22Rv1 (cell line): Measurements from ENCODE around the gene LRRC15.

ENCODE experiments used
- H3K27ac ChIP-seq: fragments of 450-650 bp; 2 replicates; pipeline ENCODE4 v1.5.1; 2017
- ZFX ChIP-seq: fragments of 450-650 bp; IDR thresholded peaks from 2 replicates; pipeline ENCODE4 v1.6.1; 2017; ENCODE audit warnings: antibody characterized with exemption, borderline replicate concordance
- TF ChIP-seq, protein P1 (sequence below): fragments of 450-650 bp; IDR thresholded peaks from 2 replicates; pipeline ENCODE4 v1.5.1; 2017; ENCODE audit warnings: mild to moderate bottlenecking

Gene LRRC15

GRCh38 chr3:194379651-194380050, 10.1 kb upstream of the LRRC15 start:
- no peak for TF ChIP-seq ZFX
- TF ChIP-seq, protein P1, sequence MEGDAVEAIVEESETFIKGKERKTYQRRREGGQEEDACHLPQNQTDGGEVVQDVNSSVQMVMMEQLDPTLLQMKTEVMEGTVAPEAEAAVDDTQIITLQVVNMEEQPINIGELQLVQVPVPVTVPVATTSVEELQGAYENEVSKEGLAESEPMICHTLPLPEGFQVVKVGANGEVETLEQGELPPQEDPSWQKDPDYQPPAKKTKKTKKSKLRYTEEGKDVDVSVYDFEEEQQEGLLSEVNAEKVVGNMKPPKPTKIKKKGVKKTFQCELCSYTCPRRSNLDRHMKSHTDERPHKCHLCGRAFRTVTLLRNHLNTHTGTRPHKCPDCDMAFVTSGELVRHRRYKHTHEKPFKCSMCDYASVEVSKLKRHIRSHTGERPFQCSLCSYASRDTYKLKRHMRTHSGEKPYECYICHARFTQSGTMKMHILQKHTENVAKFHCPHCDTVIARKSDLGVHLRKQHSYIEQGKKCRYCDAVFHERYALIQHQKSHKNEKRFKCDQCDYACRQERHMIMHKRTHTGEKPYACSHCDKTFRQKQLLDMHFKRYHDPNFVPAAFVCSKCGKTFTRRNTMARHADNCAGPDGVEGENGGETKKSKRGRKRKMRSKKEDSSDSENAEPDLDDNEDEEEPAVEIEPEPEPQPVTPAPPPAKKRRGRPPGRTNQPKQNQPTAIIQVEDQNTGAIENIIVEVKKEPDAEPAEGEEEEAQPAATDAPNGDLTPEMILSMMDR: no peak
- no peak overlapping the region for H3K27ac ChIP-seq

- H3K27ac ChIP-seq: no peak overlapping the region
- TF ChIP-seq ZFX: no peak
- TF ChIP-seq, protein P1: no peak
Measured at GRCh38 chr3:194379231-194379630, 9.7 kb upstream of the LRRC15 start.

- TF ChIP-seq, protein P1: no peak
- no peak for TF ChIP-seq ZFX
Measured at GRCh38 chr3:194377708-194378107, 8.2 kb upstream of the LRRC15 start.

DNA sequence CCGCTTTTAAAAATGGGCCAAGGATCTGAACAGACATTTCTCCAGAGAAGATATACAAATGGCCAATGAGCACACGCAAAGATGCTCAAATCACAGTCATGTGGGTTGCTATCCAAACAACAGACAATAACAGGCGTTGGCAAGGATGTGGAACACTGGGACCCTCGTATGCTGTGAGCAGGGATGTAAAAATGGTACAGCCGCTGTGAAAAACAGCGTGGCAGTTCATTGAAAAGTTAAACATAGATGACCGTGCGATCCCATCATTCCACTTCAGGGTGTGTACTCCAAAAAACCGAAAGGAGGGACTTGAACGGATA, 6.7 kb upstream of the LRRC15 start:
- no peak overlapping the region for H3K27ac ChIP-seq

More at GRCh38 chr3:194377708-194378107, 8.2 kb upstream of the LRRC15 start:
- no peak overlapping the region for H3K27ac ChIP-seq

GRCh38 chr3:194375473-194376240, 6.1 kb upstream of the LRRC15 start:
- TF ChIP-seq, protein P1: no peak
- no peak for TF ChIP-seq ZFX
- H3K27ac ChIP-seq: no peak overlapping the region

More for the DNA sequence above, 6.7 kb upstream of the LRRC15 start:
- TF ChIP-seq, protein P1: no peak
- TF ChIP-seq ZFX: no peak

DNA sequence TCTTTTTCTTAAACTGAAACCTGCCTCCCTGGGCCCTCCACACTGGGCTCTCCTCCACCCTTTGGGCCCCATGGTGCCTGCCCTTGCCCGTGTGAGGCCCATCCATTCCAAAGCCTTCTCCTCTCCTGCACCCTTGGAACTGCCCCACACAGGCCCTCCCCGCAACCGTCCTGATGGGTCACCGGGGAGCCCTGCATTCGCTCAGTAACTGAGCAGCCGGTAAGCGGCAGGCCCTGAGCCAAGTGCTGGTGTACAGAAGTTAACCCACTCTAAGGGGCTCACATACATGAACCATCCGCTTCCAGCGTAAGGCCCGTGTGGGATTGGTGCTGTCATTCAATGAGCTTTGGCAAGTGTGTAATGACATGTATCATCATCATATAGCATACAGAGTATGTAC, 5.4 kb upstream of the LRRC15 start:
- TF ChIP-seq, protein P1: no peak
- TF ChIP-seq ZFX: no peak
- no peak overlapping the region for H3K27ac ChIP-seq

GRCh38 chr3:194373899-194374298, 4.4 kb upstream of the LRRC15 start:
- TF ChIP-seq, protein P1: no peak
- no peak for TF ChIP-seq ZFX
- H3K27ac ChIP-seq: no peak overlapping the region
